HCT116 (cell line): ENCODE results near the gene ZSWIM7.

Experiments used
- ATF3 ChIP-seq: IDR thresholded peaks from 2 replicates; pipeline ENCODE4 v1.6.1; 2012
- CBX3 ChIP-seq: IDR thresholded peaks from 2 replicates; pipeline ENCODE4 v1.6.1; 2012; ENCODE audit warnings: low read depth
- CTCF ChIP-seq, 3 experiments: fragments of 200-600 bp in 1 of 3; sonication (generic) in 1 of 3; IDR thresholded peaks in 2 of 3; conservative IDR thresholded peaks in 1 of 3; 2 replicates each; pipeline ENCODE4 v1.5.1; 2012 to 2017; ENCODE audit warnings: low read depth in 2 of 3, low read length in 2 of 3, antibody characterized with exemption in 1 of 3, borderline replicate concordance in 1 of 3, control low read depth in 1 of 3, mild to moderate bottlenecking in 1 of 3, mixed read lengths in 1 of 3, mixed run types in 1 of 3, moderate library complexity in 1 of 3; ENCODE audit not compliant: insufficient read depth in 1 of 3
- EZH2 ChIP-seq: fragments of 200-600 bp; sonication (generic); IDR thresholded peaks from 2 replicates; pipeline ENCODE4 v1.6.1; 2017; ENCODE audit warnings: antibody characterized with exemption, mixed run types
- POLR2A ChIP-seq: IDR thresholded peaks from 2 replicates; pipeline ENCODE4 v1.7.0; 2011; ENCODE audit warnings: borderline replicate concordance; ENCODE audit not compliant: insufficient read depth, insufficient read length; ENCODE audit errors: extremely low read depth
- REST ChIP-seq: IDR thresholded peaks from 2 replicates; pipeline ENCODE4 v1.6.1; 2012; ENCODE audit warnings: low read depth
- ZFX ChIP-seq: fragments of 450-650 bp; IDR thresholded peaks from 2 replicates; pipeline ENCODE4 v1.6.1; 2017

GRCh38 chr17:16013943-16014407 lies 14.5 kb upstream of the ZSWIM7 start:
- TF ChIP-seq CTCF (IDR thresholded peaks at IDR 0.05 in 2 of 3, conservative IDR thresholded peaks at IDR 0.05 in 1 of 3; ENCODE audit: borderline replicate concordance in 1 of 3, insufficient read depth in 1 of 3, low read depth in 2 of 3, low read length in 2 of 3): peak in 2 of 3 experiments; percentile 67 to 69; a peak in 4 of 6 replicates
- no peak for TF ChIP-seq REST
- no peak for TF ChIP-seq POLR2A
- TF ChIP-seq ATF3: no peak
- TF ChIP-seq EZH2: no peak
- TF ChIP-seq ZFX: no peak
- TF ChIP-seq CBX3: peak; percentile 29; the same call in 1 of the 2 replicates
